ENCODE data around the gene MED15.

The MED15 gene

DNA sequence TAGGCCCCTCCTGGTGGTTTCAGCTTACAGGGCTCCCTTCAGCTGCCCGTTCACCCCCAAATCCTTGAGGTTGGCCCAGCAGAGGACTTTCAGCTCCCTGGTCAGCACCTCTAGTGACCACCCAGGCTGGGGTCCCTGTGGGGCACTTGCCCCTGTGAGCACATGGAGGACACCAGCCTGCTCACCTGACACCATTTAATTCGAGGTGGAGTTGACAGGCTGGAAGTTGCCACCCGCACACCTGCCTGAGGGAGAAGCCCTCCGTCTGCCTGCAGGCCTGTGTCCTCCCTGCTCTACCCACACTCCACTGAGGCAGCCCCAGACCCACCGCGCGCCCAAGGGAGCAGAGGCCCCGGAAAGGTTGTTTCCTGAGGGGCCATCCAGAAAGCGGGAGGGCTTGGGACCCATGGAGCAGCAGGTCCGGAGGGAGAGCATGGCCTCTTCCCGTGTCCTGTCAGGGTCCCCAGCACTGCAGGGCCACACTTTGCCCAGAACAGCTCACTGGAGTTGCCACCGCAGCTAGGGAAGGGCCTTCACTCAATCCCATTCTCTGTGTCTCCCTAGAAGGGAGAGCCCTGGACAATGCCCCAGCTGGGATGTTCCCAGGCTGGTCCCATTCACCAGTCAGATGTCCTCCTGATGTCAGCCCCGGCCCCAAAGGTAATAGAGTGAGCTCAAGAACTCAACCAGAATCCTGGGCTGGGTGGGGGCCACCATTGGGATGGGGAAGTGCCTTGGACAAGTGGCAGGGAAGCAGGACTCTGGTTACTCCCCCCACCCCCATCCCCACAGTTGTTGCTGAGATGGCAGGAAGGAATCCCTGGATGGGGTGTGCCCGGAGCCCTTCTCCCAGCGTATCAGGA lies 82.4 kb downstream of the MED15 start:
- H3K36me3 ChIP-seq (ENCODE audit: insufficient read depth, low read length), result peaks cover 31% of the 10 kb centered on the region; the same call in 1 of the 2 replicates
- no peaks in the 10 kb centered on the region for H3K4me1 ChIP-seq (ENCODE audit: insufficient read depth, low read length, poor library complexity, severe bottlenecking)
- H3F3A ChIP-seq (ENCODE audit: low read depth), result no peaks in the 10 kb centered on the region
- no peak overlapping the region for H3K4me3 ChIP-seq (ENCODE audit: low read length, poor library complexity, severe bottlenecking)
- no peaks in the 10 kb centered on the region for H3K79me2 ChIP-seq (ENCODE audit: insufficient read depth, low read length)
- H3K27me3 ChIP-seq (ENCODE audit: insufficient read depth, low read length, poor library complexity, severe bottlenecking), result no peaks in the 10 kb centered on the region
- no peak overlapping the region for H2AFZ ChIP-seq (ENCODE audit: low read length)
- H3K4me2 ChIP-seq (ENCODE audit: low read depth, low read length, poor library complexity, severe bottlenecking), result no peak overlapping the region
- no peaks in the 10 kb centered on the region for H3K9me2 ChIP-seq (replicated peaks; ENCODE audit: low read depth, low read length)
- H3K9ac ChIP-seq (ENCODE audit: low read depth, low read length, poor library complexity, severe bottlenecking), result no peak overlapping the region
- TF ChIP-seq, protein P1, sequence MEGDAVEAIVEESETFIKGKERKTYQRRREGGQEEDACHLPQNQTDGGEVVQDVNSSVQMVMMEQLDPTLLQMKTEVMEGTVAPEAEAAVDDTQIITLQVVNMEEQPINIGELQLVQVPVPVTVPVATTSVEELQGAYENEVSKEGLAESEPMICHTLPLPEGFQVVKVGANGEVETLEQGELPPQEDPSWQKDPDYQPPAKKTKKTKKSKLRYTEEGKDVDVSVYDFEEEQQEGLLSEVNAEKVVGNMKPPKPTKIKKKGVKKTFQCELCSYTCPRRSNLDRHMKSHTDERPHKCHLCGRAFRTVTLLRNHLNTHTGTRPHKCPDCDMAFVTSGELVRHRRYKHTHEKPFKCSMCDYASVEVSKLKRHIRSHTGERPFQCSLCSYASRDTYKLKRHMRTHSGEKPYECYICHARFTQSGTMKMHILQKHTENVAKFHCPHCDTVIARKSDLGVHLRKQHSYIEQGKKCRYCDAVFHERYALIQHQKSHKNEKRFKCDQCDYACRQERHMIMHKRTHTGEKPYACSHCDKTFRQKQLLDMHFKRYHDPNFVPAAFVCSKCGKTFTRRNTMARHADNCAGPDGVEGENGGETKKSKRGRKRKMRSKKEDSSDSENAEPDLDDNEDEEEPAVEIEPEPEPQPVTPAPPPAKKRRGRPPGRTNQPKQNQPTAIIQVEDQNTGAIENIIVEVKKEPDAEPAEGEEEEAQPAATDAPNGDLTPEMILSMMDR (conservative IDR thresholded peaks at IDR 0.05; ENCODE audit: low read length), result no peak
- TF ChIP-seq EZH2phosphoT487 (IDR thresholded peaks at IDR 0.05; ENCODE audit: borderline replicate concordance), result no peak
- H4K20me1 ChIP-seq (ENCODE audit: insufficient read depth, low read length, poor library complexity, severe bottlenecking), result no peaks in the 10 kb centered on the region
- H3K9me3 ChIP-seq (ENCODE audit: insufficient read depth, low read depth, low read length), result no peaks in the 10 kb centered on the region

- Histone ChIP-seq H3K36me3 (ENCODE audit: insufficient read depth, low read length) (peaks cover 22% of the 10 kb centered on the region; the same call in 1 of the 2 replicates), H2AFZ (ENCODE audit: low read length) (no peak overlapping the region), H3K27me3 (ENCODE audit: insufficient read depth, low read length, poor library complexity, severe bottlenecking) (no peaks in the 10 kb centered on the region), H3K4me2 (ENCODE audit: low read depth, low read length, poor library complexity, severe bottlenecking) (no peak overlapping the region), H3K9me3 (ENCODE audit: insufficient read depth, low read depth, low read length) (no peaks in the 10 kb centered on the region), H4K20me1 (ENCODE audit: insufficient read depth, low read length, poor library complexity, severe bottlenecking) (no peaks in the 10 kb centered on the region), H3F3A (ENCODE audit: low read depth) (no peaks in the 10 kb centered on the region), H3K79me2 (ENCODE audit: insufficient read depth, low read length) (no peaks in the 10 kb centered on the region), H3K4me1 (ENCODE audit: insufficient read depth, low read length, poor library complexity, severe bottlenecking) (no peaks in the 10 kb centered on the region), H3K9ac (ENCODE audit: low read depth, low read length, poor library complexity, severe bottlenecking) (no peak overlapping the region), H3K4me3 (ENCODE audit: low read length, poor library complexity, severe bottlenecking) (no peak overlapping the region), H3K9me2 (replicated peaks; ENCODE audit: low read depth, low read length) (no peaks in the 10 kb centered on the region)
- no peak for TF ChIP-seq EZH2phosphoT487 (IDR thresholded peaks at IDR 0.05; ENCODE audit: borderline replicate concordance)
- TF ChIP-seq, protein P1 (conservative IDR thresholded peaks at IDR 0.05; ENCODE audit: low read length), result no peak
Observed at GRCh38 chr22:20590477-20591294, 83.3 kb downstream of the MED15 start.

DNA sequence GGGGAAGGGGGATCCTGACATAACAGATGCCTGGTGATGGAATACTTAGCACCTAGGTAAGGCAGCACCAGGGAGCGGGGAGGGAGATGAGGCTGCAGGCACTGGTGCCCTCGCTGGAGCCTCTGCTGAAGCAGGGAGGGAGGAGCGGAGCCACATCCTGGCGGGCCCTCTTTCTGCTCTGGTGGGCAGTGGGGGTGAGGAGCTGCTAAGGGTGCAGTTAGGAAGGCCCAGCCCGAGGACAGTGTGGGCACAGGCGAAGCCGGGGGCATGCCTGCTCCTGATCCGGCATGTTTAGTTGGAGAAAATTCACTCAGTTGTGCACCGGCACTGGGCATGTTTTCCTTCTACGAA lies 83.9 kb downstream of the MED15 start:
- no peaks in the 10 kb centered on the region for H3K9me2 ChIP-seq (replicated peaks; ENCODE audit: low read depth, low read length)
- no peaks in the 10 kb centered on the region for H3K79me2 ChIP-seq (ENCODE audit: insufficient read depth, low read length)
- H3K4me3 ChIP-seq (ENCODE audit: low read length, poor library complexity, severe bottlenecking), result no peak overlapping the region
- no peak overlapping the region for H3K9ac ChIP-seq (ENCODE audit: low read depth, low read length, poor library complexity, severe bottlenecking)
- H4K20me1 ChIP-seq (ENCODE audit: insufficient read depth, low read length, poor library complexity, severe bottlenecking), result no peaks in the 10 kb centered on the region
- H2AFZ ChIP-seq (ENCODE audit: low read length), result no peak overlapping the region
- no peaks in the 10 kb centered on the region for H3K9me3 ChIP-seq (ENCODE audit: insufficient read depth, low read depth, low read length)
- H3K4me1 ChIP-seq (ENCODE audit: insufficient read depth, low read length, poor library complexity, severe bottlenecking), result no peaks in the 10 kb centered on the region
- H3F3A ChIP-seq (ENCODE audit: low read depth), result no peaks in the 10 kb centered on the region
- no peak for TF ChIP-seq EZH2phosphoT487 (IDR thresholded peaks at IDR 0.05; ENCODE audit: borderline replicate concordance)
- TF ChIP-seq, protein P1 (conservative IDR thresholded peaks at IDR 0.05; ENCODE audit: low read length), result no peak
- no peaks in the 10 kb centered on the region for H3K27me3 ChIP-seq (ENCODE audit: insufficient read depth, low read length, poor library complexity, severe bottlenecking)
- H3K36me3 ChIP-seq (ENCODE audit: insufficient read depth, low read length), result peaks cover 17% of the 10 kb centered on the region; the same call in 1 of the 2 replicates
- H3K4me2 ChIP-seq (ENCODE audit: low read depth, low read length, poor library complexity, severe bottlenecking), result no peak overlapping the region
